Neuron (in vitro differentiated cells): ENCODE measurements around the gene SLC10A2.
"Not testable (repeated sequence)": the region's sequence is repeated elsewhere in the genome, so short reads cannot be mapped to it uniquely, and the experiment has no call there.

Source experiments
- H2AFZ ChIP-seq: one replicate; pipeline ENCODE4 v1.6.1; 2013; ENCODE audit warnings: low read depth, mild to moderate bottlenecking, inconsistent platforms, low read length, moderate library complexity
- H3K27me3 ChIP-seq: one replicate; pipeline ENCODE4 v1.6.1; 2013; ENCODE audit warnings: low read length; ENCODE audit not compliant: insufficient read depth
- H3K36me3 ChIP-seq: one replicate; pipeline ENCODE4 v1.6.1; 2013; ENCODE audit warnings: low read length; ENCODE audit not compliant: insufficient read depth
- H3K4me1 ChIP-seq: one replicate; pipeline ENCODE4 v1.6.1; 2013; ENCODE audit warnings: low read length; ENCODE audit not compliant: insufficient read depth
- H3K4me3 ChIP-seq: 2 replicates; pipeline ENCODE4 v1.5.1; 2013; ENCODE audit warnings: mild to moderate bottlenecking, low read length, moderate library complexity
- H3K9me3 ChIP-seq: one replicate; pipeline ENCODE4 v1.6.1; 2013; ENCODE audit warnings: low read length

The SLC10A2 gene, protein sequence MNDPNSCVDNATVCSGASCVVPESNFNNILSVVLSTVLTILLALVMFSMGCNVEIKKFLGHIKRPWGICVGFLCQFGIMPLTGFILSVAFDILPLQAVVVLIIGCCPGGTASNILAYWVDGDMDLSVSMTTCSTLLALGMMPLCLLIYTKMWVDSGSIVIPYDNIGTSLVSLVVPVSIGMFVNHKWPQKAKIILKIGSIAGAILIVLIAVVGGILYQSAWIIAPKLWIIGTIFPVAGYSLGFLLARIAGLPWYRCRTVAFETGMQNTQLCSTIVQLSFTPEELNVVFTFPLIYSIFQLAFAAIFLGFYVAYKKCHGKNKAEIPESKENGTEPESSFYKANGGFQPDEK

DNA sequence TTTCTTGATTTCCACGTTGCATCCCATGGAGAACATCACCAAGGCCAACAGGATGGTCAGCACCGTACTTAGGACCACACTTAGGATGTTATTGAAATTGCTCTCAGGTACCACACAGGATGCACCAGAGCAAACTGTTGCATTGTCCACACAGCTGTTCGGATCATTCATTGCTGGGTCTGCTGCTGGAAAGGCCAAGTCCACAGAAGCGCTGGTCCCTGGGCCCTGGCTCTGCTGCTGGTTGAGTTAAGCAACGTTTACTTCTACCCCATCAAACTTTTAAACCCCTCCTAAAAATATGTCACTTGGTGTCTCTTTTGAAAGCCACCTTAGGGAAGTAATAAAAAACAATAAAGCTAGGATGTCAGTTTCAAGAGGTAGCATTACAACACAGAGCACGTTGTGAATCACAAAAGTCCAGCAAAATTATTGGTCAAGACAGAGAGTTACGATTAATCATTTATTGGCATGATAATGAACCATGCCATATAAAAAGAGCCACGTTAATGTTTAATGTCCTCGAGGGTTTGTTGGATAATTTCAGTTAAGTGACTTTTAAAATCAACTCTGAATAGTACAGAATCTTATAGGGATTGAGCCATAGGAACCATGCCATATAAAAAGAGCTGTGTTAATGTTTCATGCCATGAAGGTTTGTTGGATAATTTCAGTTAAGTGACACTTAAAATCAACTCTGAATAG is at the start of gene SLC10A2:
SLC10A2 (minus strand) TSS at position 339 of the 702 bp plus-strand sequence; CDS start at position 171, 168 bp downstream.
- no peak within 1 kb of the TSS for H3K4me3 ChIP-seq
- peaks cover 48% of the 10 kb centered on the region for H3K4me1 ChIP-seq
- no peak within 1 kb of the TSS for H2AFZ ChIP-seq
- H3K27me3 ChIP-seq: no peaks in the 10 kb centered on the region
- H3K9me3 ChIP-seq: peaks cover 2% of the 10 kb centered on the region
- no peaks in the 10 kb centered on the region for H3K36me3 ChIP-seq

DNA sequence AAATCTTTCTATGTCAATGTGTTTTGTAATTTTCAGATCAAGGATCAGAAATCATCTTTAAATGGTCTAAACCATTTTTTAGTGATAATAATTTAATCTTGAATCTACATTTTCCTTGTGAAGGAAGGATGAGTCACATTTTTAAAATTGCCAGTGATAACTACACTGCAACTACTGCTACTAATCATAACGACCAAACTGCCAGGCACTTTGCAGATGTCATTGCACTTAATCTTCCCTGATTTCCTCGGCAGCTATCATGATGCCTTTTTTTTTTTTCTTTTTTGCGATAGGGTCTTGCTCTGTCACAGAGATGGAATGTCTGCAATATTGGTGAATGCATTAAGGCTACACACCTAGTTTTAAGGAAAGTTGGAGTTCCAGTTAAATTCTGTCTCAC is 41.4 kb upstream of the SLC10A2 start:
- no peaks in the 10 kb centered on the region for H3K9me3 ChIP-seq
- H3K4me1 ChIP-seq: no peaks in the 10 kb centered on the region
- no peak overlapping the region for H3K4me3 ChIP-seq
- H2AFZ ChIP-seq: no peak overlapping the region
- no peaks in the 10 kb centered on the region for H3K36me3 ChIP-seq
- no peaks in the 10 kb centered on the region for H3K27me3 ChIP-seq

DNA sequence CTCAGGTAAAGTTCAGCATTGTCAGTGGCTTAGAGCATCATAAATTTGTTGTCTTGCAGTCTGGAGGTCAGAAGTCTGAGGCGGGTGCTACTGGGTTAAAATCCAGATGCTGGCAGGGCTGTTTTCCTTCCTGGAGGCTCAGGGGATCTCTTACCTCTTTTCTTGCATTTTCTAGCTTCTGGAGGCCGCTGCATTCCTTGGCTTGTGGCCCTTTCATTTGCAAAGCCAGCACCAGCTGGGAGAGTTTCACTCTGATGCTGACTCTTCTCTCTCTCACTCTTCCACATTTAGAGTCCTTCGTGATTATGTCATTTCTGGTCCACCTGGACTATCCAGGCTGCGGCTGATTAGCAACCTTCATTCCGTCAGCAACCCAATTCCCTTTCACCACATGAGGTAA is 38.1 kb upstream of the SLC10A2 start:
- Histone ChIP-seq H2AFZ (no peak overlapping the region), H3K36me3 (no peaks in the 10 kb centered on the region), H3K4me3 (no peak overlapping the region), H3K27me3 (no peaks in the 10 kb centered on the region), H3K4me1 (no peaks in the 10 kb centered on the region), H3K9me3 (no peaks in the 10 kb centered on the region)

DNA sequence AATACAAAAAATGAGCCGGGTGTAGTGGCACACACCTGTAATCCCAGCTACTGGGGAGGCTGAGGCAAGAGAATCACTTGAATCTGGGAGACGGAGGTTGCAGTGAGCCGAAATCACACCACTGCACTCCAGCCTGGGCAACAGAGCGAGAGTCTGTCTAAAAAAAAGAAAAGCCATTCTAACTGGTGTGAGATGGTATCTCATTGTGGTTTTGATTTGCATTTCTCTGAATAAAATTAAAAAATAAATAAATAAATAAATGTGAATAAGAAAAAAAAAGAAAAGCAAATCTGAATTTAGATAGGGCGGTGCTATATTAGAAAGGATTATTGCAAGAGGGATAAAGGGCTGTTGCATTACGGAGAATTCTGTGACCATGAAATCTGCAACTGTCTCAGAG is 37.2 kb upstream of the SLC10A2 start:
- not testable (repeated sequence) for H3K4me1 ChIP-seq, H3K36me3 ChIP-seq, H3K27me3 ChIP-seq, H2AFZ ChIP-seq, H3K4me3 ChIP-seq, H3K9me3 ChIP-seq

DNA sequence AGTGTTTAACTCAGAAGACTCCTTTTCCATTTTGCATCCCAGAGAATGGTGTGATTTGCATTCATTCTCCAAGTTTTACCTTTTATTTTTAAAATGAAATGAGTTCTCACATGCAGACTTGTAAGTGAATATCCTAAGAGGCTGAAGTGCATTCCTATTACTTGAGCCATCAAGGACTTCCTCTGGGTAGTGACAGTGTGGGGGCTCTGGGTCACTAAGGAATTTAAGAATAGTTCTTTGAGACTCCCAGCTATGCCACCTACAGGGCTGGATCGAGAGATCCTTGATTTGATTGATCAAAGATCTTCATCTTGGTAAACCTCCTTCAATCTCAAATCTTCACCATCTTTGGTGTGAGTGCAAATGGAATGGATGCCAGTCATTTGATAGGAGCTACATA is 36.3 kb upstream of the SLC10A2 start:
- Histone ChIP-seq H3K4me3 (no peak overlapping the region), H3K27me3 (no peaks in the 10 kb centered on the region), H3K4me1 (no peaks in the 10 kb centered on the region), H3K9me3 (no peaks in the 10 kb centered on the region), H3K36me3 (no peaks in the 10 kb centered on the region), H2AFZ (no peak overlapping the region)

DNA sequence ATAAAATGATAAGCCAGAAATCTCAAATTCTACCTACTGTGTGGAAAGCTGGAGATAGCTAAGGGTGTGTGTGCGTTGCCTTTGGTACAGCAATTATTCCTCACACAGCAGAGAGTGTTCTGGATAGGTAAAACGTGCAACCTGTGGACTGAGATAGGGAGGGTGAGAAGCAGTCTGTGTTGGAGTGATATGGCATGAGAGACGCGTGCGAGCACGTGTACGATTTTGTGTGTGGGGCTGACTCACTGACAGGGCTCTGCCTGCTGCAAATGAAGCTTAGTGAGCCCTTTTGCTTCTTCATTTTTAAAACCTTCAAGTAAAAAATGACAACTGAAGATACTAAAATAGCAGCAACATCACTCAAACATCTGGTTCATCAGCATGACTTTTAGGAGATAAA is 35.7 kb upstream of the SLC10A2 start:
- Histone ChIP-seq H2AFZ (no peak overlapping the region), H3K9me3 (no peaks in the 10 kb centered on the region), H3K4me1 (no peaks in the 10 kb centered on the region), H3K27me3 (no peaks in the 10 kb centered on the region), H3K4me3 (no peak overlapping the region), H3K36me3 (no peaks in the 10 kb centered on the region)

DNA sequence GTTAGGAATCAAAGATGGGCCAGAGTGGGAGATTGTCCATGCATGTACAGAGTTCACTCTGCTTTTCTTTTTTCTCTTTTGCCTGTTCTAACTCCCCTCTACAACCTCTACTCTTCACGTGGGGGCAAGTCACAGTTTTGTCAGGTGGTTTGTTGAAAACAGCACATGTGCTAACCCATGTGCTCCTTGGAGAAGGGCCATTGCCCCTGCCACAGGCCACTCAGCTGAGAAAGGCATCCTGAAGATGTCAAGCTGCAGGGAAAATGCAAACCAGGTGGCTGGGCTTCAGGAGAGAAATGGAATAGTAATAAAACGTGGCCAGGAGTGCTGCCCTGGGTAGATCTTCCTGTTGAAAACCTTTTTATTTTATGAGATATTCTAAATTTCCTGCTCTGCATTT is 35.3 kb upstream of the SLC10A2 start:
- no peaks in the 10 kb centered on the region for H3K36me3 ChIP-seq
- no peaks in the 10 kb centered on the region for H3K4me1 ChIP-seq
- no peak overlapping the region for H2AFZ ChIP-seq
- no peaks in the 10 kb centered on the region for H3K9me3 ChIP-seq
- H3K4me3 ChIP-seq: no peak overlapping the region
- no peaks in the 10 kb centered on the region for H3K27me3 ChIP-seq

DNA sequence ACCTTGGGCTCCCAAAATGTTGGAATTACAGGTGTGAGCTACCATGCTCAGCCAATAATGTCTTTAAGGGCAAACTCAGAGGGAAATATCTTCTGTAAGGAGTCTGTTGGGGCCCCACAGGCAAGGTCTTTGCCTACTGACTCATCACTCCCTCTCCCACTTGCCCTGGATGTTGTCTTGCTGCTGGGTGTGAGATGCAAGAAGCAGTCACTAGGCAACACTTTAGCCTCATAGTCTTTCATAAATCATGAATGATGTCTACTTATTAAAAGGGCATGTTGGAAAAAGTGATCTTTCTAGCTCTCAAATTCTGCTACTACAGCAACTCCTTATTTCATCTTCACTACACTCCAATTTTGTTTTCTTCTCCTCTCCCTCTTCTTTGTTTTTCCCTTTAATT is 34.6 kb upstream of the SLC10A2 start:
- Histone ChIP-seq H3K4me1 (no peaks in the 10 kb centered on the region), H2AFZ (no peak overlapping the region), H3K4me3 (no peak overlapping the region), H3K36me3 (no peaks in the 10 kb centered on the region), H3K9me3 (no peaks in the 10 kb centered on the region), H3K27me3 (no peaks in the 10 kb centered on the region)

DNA sequence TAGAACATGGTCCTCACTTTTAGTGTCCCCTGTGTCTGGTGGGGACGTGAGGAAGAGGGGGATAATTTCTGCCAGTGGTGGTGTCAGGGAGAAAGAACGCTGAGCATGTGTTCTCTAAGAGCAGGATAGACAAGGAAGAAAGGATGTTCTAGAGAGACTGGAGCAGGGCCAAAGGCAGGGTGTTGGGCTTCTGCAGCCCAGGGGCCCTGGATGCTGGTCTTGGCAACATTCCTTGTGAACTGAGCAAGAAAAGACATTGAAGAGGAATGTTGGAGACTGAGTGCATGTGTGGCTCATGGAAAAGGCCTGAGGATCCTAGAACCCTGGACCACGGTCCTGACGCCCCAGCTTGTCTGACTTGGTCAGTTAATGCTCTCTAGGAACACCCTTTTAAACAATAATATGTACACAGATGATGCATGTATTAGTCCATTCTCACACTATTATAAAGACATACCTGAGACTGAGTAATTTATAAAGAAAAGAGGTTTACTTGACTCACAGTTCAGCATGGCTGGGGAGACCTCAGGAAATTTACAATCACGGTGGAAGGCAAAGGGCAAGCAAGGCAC is 33.6 kb upstream of the SLC10A2 start:
- no peak overlapping the region for H2AFZ ChIP-seq
- H3K36me3 ChIP-seq: no peaks in the 10 kb centered on the region
- H3K4me1 ChIP-seq: no peaks in the 10 kb centered on the region
- H3K27me3 ChIP-seq: no peaks in the 10 kb centered on the region
- no peaks in the 10 kb centered on the region for H3K9me3 ChIP-seq
- no peak overlapping the region for H3K4me3 ChIP-seq

DNA sequence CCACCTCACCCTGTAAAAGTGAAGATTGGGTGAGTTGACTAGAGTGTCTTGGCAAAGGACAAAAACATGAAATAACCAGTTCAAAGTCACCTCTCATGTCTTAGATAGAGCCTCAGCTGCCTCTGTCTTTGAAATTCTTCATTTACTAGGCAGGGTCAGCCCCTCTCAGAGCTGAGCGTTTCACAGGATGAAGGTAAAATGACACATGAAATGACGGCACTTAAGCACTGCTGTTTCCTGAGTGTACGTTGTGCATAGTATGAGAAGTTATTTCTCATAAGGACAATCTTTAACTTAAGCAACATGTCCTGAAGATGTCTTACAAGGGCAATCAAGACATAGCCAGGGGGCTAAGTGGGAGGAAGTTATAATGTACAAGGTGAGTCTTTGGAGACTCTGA is 32.3 kb upstream of the SLC10A2 start:
- no peaks in the 10 kb centered on the region for H3K27me3 ChIP-seq

DNA sequence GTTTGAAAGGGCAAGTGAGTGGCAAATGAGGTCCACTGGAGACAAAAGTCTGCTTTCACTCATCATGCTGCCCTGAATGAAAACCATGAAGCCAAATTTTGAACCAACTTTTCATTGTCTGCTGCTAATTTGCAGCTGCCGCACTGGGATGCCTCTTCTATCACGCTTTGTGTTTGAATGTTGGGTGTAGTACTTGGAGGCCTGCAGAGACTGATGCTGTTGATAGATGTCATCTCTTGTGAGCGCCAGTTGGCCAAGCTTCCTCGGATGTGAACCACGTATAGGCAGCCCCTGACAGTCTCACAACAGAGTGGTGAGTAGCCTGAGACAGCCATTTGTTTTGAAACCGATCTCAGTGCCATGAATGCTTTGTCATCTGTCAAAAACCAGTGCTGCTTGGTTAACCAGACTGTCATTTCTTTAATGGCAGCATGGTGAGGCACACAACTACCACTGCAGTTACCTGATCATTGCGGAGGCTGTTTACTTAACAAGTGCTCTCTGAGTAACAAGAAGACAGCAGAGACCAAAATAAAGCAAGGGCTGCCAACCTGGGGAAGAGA is 31.2 kb upstream of the SLC10A2 start:
- H2AFZ ChIP-seq: no peak overlapping the region

More for the DNA sequence above, 32.3 kb upstream of the SLC10A2 start:
- Histone ChIP-seq H3K4me3 (no peak overlapping the region), H3K9me3 (peaks cover 3% of the 10 kb centered on the region), H3K36me3 (no peaks in the 10 kb centered on the region), H3K4me1 (no peaks in the 10 kb centered on the region), H2AFZ (no peak overlapping the region)

DNA sequence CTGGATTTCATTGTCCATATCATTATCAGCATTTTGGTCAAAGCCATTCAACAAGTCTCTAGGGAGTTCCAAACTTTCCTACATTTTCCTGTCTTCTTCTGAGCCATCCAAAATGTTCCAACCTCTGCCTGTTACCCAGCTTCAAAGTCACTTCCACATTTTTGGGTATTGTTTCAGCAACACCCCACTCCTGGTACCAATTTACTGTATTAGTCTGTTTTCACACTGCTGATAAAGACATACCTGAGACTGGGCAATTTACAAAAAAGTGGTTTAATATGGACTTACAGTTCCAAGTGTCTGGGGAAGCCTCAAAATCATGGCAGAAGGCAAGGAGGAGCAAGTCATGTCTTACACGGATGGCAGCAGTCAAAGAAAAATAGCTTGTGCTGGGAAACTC is 27.4 kb upstream of the SLC10A2 start:
- H2AFZ ChIP-seq: not testable (repeated sequence)
- H3K9me3 ChIP-seq: peaks cover 13% of the 10 kb centered on the region

More for the DNA sequence above, 31.2 kb upstream of the SLC10A2 start:
- Histone ChIP-seq H3K4me1 (no peaks in the 10 kb centered on the region), H3K4me3 (no peak overlapping the region), H3K27me3 (no peaks in the 10 kb centered on the region), H3K9me3 (peaks cover 7% of the 10 kb centered on the region), H3K36me3 (no peaks in the 10 kb centered on the region)

DNA sequence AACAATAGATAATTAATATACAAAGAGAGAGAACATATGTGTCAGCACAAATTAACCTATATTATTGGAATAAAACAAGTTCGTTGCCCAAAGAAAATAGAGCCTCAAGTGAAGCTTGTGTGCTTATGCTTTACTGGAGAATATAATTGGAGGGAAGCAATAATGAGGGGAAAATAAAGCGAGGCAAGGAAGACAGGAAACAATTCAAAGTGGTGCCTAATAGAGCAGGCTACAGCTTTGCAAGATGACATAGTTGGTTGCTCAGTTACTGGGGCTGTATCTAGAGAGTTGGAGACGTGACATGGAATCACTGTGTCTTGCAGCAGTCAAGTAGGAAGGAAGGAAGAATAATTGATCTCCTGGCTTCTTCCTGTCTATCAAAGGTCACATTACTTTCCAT is 21.1 kb upstream of the SLC10A2 start:
- peaks cover 2% of the 10 kb centered on the region for H3K27me3 ChIP-seq
- H3K9me3 ChIP-seq: peaks cover 6% of the 10 kb centered on the region
- no peaks in the 10 kb centered on the region for H3K4me1 ChIP-seq
- no peaks in the 10 kb centered on the region for H3K36me3 ChIP-seq
- no peak overlapping the region for H2AFZ ChIP-seq
- H3K4me3 ChIP-seq: no peak overlapping the region

More for the DNA sequence above, 27.4 kb upstream of the SLC10A2 start:
- not testable (repeated sequence) for H3K27me3 ChIP-seq, H3K4me3 ChIP-seq, H3K4me1 ChIP-seq, H3K36me3 ChIP-seq
